ENCODE results near the gene NINJ2.

DNA sequence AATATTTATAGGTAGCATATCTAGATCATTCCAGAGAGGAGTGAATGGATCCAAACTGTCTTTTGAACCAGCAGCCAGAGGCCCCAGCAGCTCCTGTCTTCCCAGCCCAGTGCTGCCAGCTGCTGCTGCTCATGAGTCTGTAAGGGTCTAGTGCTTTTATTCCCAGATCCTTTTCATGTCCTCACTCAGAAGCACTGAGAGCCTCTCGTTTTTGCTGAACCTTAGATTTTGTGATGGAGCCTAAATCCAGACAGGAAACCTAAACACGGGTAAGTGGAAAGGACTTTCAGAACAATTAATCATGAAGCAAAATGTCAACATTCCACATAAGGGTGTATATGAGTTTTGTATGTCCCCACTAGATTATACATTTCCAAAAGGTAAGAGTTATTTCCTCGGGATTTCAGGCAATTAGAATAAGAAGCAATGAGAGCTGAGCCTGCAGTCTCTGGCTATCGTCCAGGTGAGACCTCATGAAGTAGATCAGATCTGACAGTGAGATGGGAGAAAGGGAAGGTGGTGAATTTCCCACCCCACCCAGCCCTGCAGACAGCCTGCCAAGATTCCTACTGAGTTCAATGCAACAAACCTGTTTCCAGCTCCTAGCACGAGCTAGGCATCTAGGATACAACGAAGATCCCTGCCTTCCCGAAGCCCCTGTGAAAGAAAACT is 84.4 kb downstream of the NINJ2 start:
- TF ChIP-seq, protein P1, sequence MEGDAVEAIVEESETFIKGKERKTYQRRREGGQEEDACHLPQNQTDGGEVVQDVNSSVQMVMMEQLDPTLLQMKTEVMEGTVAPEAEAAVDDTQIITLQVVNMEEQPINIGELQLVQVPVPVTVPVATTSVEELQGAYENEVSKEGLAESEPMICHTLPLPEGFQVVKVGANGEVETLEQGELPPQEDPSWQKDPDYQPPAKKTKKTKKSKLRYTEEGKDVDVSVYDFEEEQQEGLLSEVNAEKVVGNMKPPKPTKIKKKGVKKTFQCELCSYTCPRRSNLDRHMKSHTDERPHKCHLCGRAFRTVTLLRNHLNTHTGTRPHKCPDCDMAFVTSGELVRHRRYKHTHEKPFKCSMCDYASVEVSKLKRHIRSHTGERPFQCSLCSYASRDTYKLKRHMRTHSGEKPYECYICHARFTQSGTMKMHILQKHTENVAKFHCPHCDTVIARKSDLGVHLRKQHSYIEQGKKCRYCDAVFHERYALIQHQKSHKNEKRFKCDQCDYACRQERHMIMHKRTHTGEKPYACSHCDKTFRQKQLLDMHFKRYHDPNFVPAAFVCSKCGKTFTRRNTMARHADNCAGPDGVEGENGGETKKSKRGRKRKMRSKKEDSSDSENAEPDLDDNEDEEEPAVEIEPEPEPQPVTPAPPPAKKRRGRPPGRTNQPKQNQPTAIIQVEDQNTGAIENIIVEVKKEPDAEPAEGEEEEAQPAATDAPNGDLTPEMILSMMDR (IDR thresholded peaks at IDR 0.05 in 8 of 11, conservative IDR thresholded peaks at IDR 0.05 in 3 of 11), result no peak
- TF ChIP-seq POLR2A (IDR thresholded peaks at IDR 0.05) (no peak), POLR2AphosphoS5 (IDR thresholded peaks at IDR 0.05) (no peak)
